Stimulated activated CD8-positive, alpha-beta memory T cell treated with anti-CD3 and anti-CD28 coated beads, Interleukin-15, amount 100 ng/mL, for 24 hours (primary cell): ENCODE measurements around the gene PDS5A.
"Not testable (repeated sequence)": the region's sequence is repeated elsewhere in the genome, so short reads cannot be mapped to it uniquely, and the experiment has no call there.

Experiments used
- DNase-seq: peaks from one replicate; pipeline ENCODE4 v3.0.0-alpha.2; 2020; ENCODE audit warnings: low read depth

PDS5A gene

GRCh38 chr4:39905656-39906055 is 72.1 kb downstream of the PDS5A start:
- no peak for DNase-seq

DNA sequence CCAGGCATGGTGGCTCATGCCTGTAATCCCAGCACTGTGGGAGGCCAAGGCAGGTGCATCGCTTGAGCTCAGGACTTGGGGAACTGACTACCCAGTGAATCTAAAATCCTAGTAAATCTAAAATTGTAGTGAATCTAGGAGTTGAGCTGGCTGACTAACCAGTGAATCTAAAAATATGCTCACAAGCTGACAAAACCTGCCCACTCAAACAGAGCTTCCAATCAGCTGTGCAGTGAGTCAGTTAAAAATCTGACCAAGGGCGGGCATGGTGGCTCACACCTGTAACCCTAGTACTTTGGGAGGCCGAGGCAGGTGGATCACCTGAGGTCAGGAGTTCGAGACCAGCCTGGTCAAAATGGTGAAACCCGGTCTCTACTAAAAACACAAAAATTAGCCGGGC is 72.7 kb downstream of the PDS5A start:
- DNase-seq, result not testable (repeated sequence)

DNA sequence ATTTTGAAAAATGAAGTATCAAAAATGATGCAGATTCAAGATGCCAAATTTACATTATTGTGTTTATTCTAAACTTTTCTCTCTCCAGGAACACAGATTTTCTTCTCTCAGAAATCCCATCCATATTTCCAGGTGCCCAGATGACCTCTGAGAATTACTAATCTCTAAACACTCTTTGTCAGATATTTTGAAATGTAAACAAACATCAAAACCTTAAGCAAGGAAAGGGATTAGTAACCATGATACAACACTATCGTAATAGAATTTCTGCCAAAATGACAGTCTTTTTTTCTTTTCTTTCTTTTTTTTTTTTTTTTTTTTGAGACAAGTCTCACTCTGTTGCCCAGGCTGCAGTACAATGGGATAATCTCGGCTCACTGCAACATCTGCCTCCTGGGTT is 76.7 kb downstream of the PDS5A start:
- no peak for DNase-seq

DNA sequence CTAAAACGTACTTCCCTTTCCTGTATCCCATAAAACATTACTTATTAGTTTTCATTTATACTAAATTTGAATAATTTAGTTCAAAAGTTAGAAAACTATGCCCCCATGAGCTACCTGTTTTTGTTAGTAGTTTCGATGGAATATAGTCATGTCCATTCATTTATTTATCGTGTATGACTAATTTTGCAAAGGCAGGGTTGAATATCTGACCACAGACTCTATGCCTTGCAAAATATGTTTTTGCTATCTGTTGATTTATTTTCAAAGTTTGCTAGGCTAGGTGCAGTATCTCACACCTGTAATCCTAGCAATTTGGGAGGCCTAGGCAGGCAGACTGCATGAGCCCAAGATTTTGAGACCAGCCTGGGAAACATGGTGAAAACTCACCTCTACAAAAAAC is 78.4 kb downstream of the PDS5A start:
- DNase-seq, result no peak

GRCh38 chr4:39898015-39898414 is 79.7 kb downstream of the PDS5A start:
- DNase-seq, result no peak

GRCh38 chr4:39893693-39894072 is 84.0 kb downstream of the PDS5A start:
- no peak for DNase-seq

GRCh38 chr4:39892988-39893692 is 84.6 kb downstream of the PDS5A start:
- no peak for DNase-seq

- no peak for DNase-seq
Measured at GRCh38 chr4:39889226-39889625, 88.5 kb downstream of the PDS5A start.

GRCh38 chr4:39888541-39888940 is 89.2 kb downstream of the PDS5A start:
- no peak for DNase-seq

DNA sequence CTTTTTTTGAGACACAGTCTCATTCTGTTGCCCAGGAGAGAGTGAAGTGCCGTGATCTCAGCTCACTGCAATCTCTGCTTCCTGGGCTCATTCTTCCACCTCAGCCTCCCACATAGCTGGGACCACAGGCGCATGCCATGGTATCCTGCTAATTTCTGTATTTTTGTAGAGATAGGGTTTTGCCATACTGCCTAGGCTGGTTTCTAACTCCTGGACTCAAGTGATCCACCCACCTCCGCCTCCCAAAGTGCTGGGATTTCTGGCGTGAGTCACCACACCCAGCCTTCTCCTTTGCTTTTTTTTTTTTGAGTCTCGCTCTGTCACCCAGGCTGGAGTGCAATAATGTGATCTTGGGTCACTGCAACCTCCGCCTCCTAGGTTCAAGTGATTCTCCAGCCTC is 94.1 kb downstream of the PDS5A start:
- DNase-seq, result no peak

GRCh38 chr4:39881789-39882188 is 95.9 kb downstream of the PDS5A start:
- DNase-seq, result no peak

DNA sequence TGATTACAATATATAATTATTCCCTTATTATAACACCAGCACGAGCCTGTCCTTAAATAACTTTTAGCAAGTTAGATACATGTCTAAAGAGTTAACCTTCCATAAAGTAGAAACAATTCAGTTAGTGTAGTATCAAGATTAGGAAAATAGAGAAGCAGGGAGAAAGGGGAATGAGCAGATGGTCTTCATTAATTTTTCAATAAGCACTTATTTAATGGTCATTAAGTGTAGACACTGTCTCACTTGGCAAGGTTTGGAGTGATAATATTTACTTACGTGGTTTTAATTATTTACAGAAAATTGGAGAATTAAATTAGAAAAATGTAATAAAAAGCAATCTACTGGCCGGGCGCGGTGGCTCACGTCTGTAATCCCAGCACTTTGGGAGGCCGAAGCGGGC is 99.7 kb downstream of the PDS5A start:
- DNase-seq, result no peak

GRCh38 chr4:39873823-39874222 is 103.9 kb downstream of the PDS5A start:
- DNase-seq, result no peak

DNA sequence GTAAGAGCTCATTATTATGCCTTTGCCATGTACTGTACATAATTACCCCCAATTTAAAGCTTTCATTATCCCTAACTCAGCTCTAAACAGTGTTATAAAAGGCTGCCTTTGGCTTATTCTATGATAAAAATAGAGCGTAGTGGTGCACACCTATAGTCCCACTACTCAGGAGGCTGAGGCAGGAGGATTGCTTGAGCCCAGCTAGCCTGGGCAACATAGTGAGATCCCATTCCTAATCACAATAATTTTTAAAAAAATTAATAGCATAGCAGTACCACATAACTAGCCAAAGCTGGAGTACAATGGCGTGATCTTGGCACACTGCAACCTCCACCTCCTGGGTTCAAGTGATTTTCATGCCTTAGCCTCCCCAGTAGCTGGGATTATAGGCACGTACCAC is 112.4 kb downstream of the PDS5A start:
- no peak for DNase-seq

- DNase-seq, result no peak
Measured at GRCh38 chr4:39864391-39864790, 113.3 kb downstream of the PDS5A start.

DNA sequence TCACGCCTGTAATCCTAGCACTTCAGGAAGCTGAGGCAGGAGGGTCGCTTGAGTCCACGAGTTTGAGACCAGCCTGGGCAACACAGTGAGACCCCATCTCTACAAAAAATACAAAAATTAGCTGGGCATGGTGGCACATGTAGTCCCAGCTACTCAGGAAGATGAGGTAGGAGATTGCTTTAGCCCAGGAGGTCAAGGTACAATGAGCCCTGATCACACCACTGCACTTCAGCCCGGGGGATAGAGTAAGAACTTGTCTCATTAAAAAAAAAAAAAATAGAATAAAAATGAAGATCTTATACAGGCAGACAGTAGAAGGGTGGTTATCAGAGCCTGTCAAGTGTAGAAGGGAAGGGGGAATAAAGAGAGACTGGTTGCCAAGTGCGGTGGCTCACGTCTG is 116.9 kb downstream of the PDS5A start:
- DNase-seq, result no peak

DNA sequence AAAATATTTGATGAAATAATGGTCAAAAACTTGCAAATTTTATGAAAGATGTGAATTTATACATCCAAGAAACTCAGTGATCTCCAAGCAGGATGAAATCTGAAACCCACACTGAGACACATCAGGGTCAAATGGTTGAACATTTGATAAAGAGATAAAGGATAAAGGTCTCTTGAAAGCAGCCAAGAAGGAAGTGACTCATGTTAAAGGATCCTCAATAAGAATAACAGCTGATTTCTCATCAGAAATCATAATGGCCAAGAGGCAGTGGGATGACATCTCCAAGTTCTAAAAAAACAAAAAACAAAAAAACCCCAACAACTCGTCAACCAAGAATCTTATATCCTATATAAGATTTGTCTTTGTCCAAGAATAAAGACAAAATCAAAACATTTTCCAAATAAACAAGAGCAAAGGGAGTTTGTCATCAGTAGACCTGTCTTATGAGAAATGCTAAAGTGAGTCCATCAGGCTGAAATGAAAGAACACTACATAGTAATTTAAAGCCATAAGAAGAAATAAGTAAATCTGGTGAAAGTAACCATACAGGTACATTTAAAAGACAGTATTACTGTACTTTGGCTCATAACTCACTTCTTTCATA is 121.7 kb downstream of the PDS5A start:
- no peak for DNase-seq

GRCh38 chr4:39852636-39853035 is 125.1 kb downstream of the PDS5A start:
- DNase-seq, result no peak

- DNase-seq, result no peak
Measured at GRCh38 chr4:39850727-39851126, 127.0 kb downstream of the PDS5A start.

GRCh38 chr4:39846705-39847104 is 131.0 kb downstream of the PDS5A start:
- no peak for DNase-seq

- no peak for DNase-seq
Measured at GRCh38 chr4:39846120-39846519, 131.6 kb downstream of the PDS5A start.

DNA sequence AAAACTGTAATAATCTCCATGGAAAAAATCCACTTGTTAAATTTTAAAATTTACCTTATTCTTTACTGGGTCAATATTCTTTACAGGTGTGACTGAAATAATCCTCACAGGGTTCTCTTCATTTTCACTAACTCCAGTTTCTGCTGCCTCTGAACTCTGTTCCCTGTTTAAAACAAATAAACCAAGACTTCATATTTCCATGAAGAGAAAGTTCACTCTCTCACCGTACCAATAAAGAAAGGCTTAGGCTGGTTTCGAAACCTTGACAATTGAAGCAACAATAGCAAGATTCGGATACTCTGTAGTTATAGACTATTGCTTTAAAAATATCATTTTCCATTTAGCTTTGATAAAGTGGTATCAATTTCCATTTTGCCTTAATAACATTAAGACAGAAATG is 135.8 kb downstream of the PDS5A start:
- no peak for DNase-seq

DNA sequence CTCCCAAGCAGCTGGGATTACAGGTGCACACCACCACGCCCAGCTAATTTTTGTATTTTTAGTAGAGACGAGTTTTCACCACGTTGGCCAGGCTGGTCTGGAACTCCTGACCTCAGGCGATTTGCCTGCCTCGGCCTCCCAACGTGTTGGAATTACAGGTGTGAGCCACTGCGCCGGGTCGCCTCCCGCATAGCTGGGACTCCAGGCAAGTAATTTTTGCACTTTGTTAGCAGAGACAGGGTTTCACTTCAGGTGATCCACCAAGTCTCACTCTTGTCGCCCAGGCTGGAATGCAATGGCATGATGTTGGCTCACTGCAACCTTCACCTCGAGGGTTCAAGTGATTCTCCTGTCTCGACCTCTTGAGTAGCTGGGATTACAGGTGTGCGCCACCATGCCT is 137.2 kb downstream of the PDS5A start:
- DNase-seq, result not testable (repeated sequence)

DNA sequence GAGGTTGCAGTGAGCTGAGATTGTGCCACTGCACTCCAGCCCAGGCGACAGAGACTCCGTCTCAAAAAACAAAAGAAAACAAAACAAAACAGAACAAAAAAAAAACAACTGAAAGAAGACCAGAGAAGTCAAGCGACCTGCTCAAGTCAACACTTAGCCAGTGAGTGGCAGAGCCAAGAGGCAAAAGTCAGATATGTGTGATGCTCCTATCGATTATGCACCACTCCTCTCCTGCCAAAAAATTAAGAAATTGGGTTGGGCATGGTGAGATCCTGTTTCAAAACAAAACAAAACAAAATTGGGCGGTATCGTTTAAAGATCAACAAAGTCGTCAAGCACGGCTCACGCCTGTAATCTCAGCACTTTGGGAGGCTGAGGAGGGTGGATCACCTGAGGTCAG is 137.7 kb downstream of the PDS5A start:
- no peak for DNase-seq
